GM12864 (cell line): ENCODE data around the gene HTR1D.

Experiments used
- DNase-seq: peaks from one replicate; pipeline ENCODE4 v3.0.0-alpha.2; 2011; ENCODE audit warnings: low read depth
- H3K4me3 ChIP-seq: 2 replicates; pipeline ENCODE4 v1.5.1; 2011; ENCODE audit warnings: mild to moderate bottlenecking, low read depth, low read length, control low read depth
- CTCF ChIP-seq: IDR thresholded peaks from 2 replicates; pipeline ENCODE4 v1.5.1; 2011; ENCODE audit warnings: low read depth, mild to moderate bottlenecking, moderate library complexity, low read length, control low read depth, inconsistent platforms; ENCODE audit errors: missing control alignments

HTR1D gene

GRCh38 chr1:23166854-23167253, 50.4 kb downstream of the HTR1D start:
- no peak for TF ChIP-seq CTCF
- no peak overlapping the region; the same call in 1 of the 2 replicates for H3K4me3 ChIP-seq
- no peak for DNase-seq

DNA sequence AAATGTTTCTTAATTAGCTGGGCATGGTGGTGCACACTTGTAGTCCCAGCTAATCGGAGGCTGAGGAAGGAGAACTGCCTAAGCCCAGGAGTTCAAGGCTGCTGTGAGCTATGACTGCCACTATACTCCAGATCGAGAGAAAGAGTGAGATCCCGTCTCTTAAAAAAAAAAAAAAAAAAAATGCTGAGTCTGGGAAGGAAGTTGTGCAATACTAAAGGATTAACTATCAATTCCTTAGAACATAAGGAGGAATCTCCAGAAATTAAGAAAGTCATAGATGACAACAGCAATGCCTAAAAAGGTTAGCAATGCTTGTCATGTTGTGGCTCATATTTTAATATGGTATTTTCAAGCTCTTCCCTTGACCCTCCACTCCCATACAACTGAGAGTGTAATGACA, 53.9 kb downstream of the HTR1D start:
- DNase-seq: no peak
- no peak for TF ChIP-seq CTCF
- no peak overlapping the region for H3K4me3 ChIP-seq

- H3K4me3 ChIP-seq: no peak overlapping the region
- TF ChIP-seq CTCF: no peak
- no peak for DNase-seq
Measured at GRCh38 chr1:23159963-23160877, 57.1 kb downstream of the HTR1D start.

DNA sequence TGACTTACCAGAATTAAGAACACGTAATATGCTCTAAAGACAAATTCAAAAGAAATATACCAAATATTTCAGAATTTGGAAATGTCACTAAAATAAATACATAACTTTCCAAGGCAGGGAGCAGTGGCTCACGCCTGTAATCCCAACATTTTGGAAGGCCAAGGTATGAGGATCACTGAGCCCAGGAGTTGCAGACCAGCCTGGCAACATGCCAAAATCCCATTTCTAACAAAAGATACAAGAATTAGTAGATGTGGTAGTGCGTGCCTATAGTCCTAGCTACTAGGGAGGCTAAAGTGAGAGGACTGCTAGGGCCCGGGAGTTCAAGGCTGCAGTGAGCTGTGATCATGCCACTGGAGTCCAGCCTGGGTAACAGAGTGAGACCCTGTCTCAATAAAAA, 60.4 kb downstream of the HTR1D start:
- no peak for TF ChIP-seq CTCF
- no peak for DNase-seq
- no peak overlapping the region for H3K4me3 ChIP-seq

DNA sequence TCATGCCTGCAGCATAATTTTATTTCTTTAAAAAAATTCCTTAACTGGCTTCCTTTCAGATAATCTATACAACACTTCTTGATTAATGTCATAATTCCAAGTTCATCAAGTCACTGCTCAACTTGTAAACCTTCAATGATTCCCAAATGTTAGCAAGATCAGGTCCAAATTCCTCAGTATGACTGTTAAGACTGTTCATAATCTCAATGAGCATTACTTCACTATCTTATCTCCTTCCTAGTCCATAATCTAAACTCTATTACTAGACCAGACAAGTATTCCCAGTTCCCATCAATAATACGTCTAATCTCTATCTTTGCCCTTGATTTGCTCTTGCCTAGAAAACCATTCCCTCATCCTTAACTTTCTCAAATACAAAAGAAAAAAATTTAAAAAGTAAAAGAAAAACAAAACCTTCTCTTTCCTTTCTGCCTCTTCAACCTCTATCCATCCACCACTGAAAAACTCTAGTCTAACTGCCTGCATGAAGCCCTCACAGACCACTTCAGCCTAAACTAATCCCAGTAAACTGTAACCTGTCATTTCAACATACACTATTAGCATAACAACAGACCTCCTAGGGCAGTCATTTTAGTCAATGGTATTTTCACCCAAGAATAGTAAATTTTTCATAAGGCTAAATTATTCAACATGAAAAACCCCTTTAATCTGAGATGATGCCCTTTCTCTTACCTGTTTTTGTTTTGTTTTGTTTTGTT, 64.2 kb downstream of the HTR1D start:
- no peak for DNase-seq
- no peak overlapping the region for H3K4me3 ChIP-seq
- no peak for TF ChIP-seq CTCF

GRCh38 chr1:23150742-23151141, 66.6 kb downstream of the HTR1D start:
- DNase-seq: no peak
- no peak for TF ChIP-seq CTCF
- no peak overlapping the region for H3K4me3 ChIP-seq

DNA sequence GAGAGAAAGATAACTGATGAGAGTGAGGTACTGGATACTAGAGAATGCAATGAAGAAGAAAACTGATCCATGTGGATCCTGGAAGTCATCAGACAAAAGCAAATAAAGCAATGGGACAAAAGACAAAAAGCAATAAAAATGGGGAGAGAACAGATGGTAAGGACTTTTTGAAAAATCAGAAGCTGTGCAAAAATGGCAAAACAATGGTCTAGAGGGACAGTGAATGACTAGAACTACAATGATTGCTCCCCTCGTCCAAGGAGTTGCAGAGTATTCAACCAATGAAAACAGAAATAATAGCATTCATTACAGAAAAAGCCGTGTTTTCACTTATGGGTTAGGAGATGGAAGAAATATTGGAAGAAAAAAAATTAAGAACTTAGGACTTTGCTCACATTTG, 67.2 kb downstream of the HTR1D start:
- no peak for DNase-seq

More for the DNA sequence above, 67.2 kb downstream of the HTR1D start:
- H3K4me3 ChIP-seq: no peak overlapping the region
- TF ChIP-seq CTCF: no peak
